Measurements from ENCODE around the gene SP5.
"Not testable (repeated sequence)": the region's sequence is repeated elsewhere in the genome, so short reads cannot be mapped to it uniquely, and the experiment has no call there.

Gene SP5

DNA sequence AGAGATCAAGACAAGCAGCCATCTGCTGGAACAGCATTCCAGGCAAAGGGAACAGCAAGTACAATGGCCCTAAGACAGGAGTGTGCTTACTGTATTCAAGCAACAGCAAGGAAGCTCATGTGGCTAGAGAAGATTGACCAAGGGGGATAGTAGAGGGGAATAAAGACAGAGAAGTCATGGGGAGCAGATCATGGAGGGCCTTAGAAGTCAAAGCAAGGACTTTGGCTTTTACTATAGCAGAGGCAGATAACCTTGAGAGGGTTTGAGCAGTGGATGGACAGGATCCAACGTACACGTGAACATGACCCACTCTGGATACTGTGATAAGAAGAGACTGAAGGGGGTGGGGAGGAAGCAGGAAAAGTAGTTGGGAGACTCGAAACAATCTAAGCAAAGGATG, 26.9 kb downstream of the SP5 start:
- no peak for ATAC-seq
- peaks cover 5% of the 10 kb centered on the region for H3K9me3 Mint-ChIP-seq
- H3K36me3 Mint-ChIP-seq, result no peaks in the 10 kb centered on the region
- H3K4me3 Mint-ChIP-seq, result no peak overlapping the region
- H3K4me1 Mint-ChIP-seq, result no peaks in the 10 kb centered on the region
- no peak overlapping the region for H3K27ac Mint-ChIP-seq
- peaks cover 10% of the 10 kb centered on the region for H3K27me3 Mint-ChIP-seq

DNA sequence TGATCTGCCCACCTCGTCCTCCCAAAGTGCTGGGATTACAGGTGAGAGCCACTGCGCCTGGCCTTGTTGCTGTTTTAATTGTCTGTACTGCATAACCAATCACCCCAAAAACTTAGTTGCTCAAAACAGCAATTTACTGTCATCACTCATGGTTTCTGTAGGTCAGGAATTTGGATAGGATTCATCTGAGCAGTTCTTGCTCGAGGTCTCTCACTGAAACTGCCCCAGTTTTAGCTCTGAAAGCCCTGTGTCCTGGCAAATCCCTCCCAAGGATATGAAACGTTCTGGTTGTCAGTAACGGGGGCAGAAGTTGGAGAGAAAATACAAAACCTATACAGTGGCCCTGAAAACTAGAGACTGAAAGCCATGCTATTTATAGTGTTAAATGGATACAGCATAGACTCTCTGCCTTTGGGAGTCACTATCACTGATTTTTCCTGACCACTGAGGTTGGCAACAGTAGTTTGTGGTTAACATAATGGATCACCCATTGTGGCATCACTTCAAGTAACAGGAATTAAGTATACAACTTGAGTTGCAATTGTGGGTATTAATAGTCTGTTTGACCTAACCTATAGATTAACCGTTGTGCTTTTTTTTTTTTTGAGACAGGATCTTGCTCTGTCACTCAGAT, 27.9 kb downstream of the SP5 start:
- peaks cover 18% of the 10 kb centered on the region for H3K27me3 Mint-ChIP-seq
- H3K36me3 Mint-ChIP-seq, result no peaks in the 10 kb centered on the region
- no peak overlapping the region for H3K27ac Mint-ChIP-seq
- H3K9me3 Mint-ChIP-seq, result no peaks in the 10 kb centered on the region
- H3K4me1 Mint-ChIP-seq, result no peaks in the 10 kb centered on the region
- ATAC-seq, result no peak
- H3K4me3 Mint-ChIP-seq, result no peak overlapping the region

GRCh38 chr2:170743530-170744239, 28.5 kb downstream of the SP5 start:
- no peak overlapping the region for H3K4me3 Mint-ChIP-seq
- H3K9me3 Mint-ChIP-seq, result no peaks in the 10 kb centered on the region
- H3K36me3 Mint-ChIP-seq, result no peaks in the 10 kb centered on the region
- no peak overlapping the region for H3K27ac Mint-ChIP-seq
- peaks cover 25% of the 10 kb centered on the region for H3K27me3 Mint-ChIP-seq
- no peak for ATAC-seq
- H3K4me1 Mint-ChIP-seq, result no peaks in the 10 kb centered on the region

DNA sequence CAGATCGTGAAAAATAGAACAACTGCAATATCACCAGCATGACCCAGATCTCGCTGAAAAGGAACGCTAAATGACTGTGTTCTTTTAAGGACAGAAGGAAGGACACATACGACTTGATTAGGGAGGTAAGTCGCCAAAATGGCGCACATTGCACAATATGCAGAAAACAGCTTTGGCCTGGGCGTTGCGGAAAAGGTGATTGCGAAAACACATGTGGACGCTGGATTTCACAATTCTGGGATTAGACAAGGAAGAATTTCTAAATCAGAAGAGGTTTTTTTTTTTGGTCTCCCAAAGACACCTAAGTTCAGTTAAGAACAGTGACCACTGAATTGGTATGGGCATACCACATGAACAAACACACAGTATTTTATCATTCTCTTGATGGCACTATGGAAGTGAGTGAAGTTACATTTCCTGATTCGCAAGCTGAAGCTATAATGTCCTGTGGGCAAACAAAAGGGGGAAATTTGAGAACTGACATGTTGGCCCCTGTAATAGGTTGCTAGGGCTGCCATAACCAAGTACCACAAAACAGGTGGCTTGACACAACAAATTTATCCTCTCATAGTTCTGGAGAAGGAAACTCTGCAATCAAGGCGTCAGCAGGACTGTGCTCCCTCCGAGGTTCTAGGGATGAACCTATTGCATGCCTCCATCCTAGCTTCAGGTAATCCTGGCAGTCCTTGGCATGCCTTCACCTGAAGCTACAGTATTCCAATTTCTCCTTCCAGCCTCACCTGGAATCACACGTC, 29.3 kb downstream of the SP5 start:
- Mint-ChIP-seq H3K36me3 (no peaks in the 10 kb centered on the region), H3K27ac (no peak overlapping the region), H3K9me3 (no peaks in the 10 kb centered on the region), H3K4me3 (no peak overlapping the region), H3K27me3 (peaks cover 33% of the 10 kb centered on the region), H3K4me1 (no peaks in the 10 kb centered on the region)
- ATAC-seq, result no peak

- Mint-ChIP-seq H3K27me3 (peaks cover 41% of the 10 kb centered on the region), H3K36me3 (no peaks in the 10 kb centered on the region), H3K4me3 (no peak overlapping the region), H3K4me1 (no peaks in the 10 kb centered on the region), H3K9me3 (no peaks in the 10 kb centered on the region), H3K27ac (no peak overlapping the region)
- no peak for ATAC-seq
These were observed 30.2 kb downstream of the SP5 start for GRCh38 chr2:170745305-170745704.

- no peak overlapping the region for H3K4me3 Mint-ChIP-seq
- no peak overlapping the region for H3K27ac Mint-ChIP-seq
- no peak for ATAC-seq
- H3K27me3 Mint-ChIP-seq, result peaks cover 59% of the 10 kb centered on the region
- H3K4me1 Mint-ChIP-seq, result no peaks in the 10 kb centered on the region
- H3K36me3 Mint-ChIP-seq, result no peaks in the 10 kb centered on the region
- no peaks in the 10 kb centered on the region for H3K9me3 Mint-ChIP-seq
These were observed 32.8 kb downstream of the SP5 start for GRCh38 chr2:170747921-170748320.

DNA sequence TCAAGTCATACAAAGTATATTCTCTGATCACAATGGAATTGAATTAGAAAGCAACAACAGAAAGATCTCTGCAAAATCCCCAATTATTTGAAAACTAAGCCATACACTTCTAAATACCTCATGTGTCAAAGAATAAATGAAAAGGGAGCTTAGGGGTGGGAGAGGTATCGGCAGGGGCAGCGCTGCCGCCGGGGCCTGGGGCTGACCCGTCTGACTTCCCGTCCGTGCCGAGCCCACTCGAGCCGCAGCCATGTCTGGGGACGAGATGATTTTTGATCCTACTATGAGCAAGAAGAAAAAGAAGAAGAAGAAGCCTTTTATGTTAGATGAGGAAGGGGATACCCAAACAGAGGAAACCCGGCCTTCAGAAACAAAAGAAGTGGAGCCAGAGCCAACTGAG, 36.4 kb downstream of the SP5 start:
- H3K9me3 Mint-ChIP-seq, H3K36me3 Mint-ChIP-seq, H3K4me3 Mint-ChIP-seq, H3K27ac Mint-ChIP-seq, H3K4me1 Mint-ChIP-seq: not testable (repeated sequence)
- H3K27me3 Mint-ChIP-seq, result peaks cover 55% of the 10 kb centered on the region
- ATAC-seq, result peak; percentile 58

GRCh38 chr2:170761572-170761971, 46.4 kb downstream of the SP5 start:
- H3K27me3 Mint-ChIP-seq, result peaks cover 23% of the 10 kb centered on the region
- ATAC-seq, result no peak

GRCh38 chr2:170762760-170763159, 47.6 kb downstream of the SP5 start:
- Mint-ChIP-seq H3K4me3 (no peak overlapping the region), H3K27ac (no peak overlapping the region), H3K36me3 (no peaks in the 10 kb centered on the region), H3K4me1 (no peaks in the 10 kb centered on the region), H3K9me3 (no peaks in the 10 kb centered on the region), H3K27me3 (peaks cover 23% of the 10 kb centered on the region)
- ATAC-seq, result no peak

More at GRCh38 chr2:170761572-170761971, 46.4 kb downstream of the SP5 start:
- H3K36me3 Mint-ChIP-seq, result no peaks in the 10 kb centered on the region
- H3K4me1 Mint-ChIP-seq, result no peaks in the 10 kb centered on the region
- no peak overlapping the region for H3K27ac Mint-ChIP-seq
- no peaks in the 10 kb centered on the region for H3K9me3 Mint-ChIP-seq
- no peak overlapping the region for H3K4me3 Mint-ChIP-seq

DNA sequence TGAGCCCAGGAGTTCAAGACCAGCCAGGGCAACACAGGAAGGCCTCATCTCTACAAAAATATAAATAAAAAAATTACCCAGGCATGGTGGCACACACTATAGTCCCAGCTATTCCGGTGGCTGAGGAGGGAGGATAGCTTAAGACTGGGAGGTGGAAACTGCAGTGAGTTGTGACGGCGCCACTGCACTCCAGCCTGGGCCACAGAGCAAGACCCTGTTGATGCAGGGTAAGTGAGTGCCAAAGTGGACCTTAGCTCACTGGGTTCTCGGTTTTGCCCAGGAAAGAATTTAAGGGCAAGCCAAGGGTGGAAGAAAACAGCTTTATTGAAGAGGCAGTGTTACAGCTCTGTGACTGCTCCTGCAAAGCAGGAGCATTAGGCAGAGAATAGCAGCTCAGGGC, 48.1 kb downstream of the SP5 start:
- no peak for ATAC-seq
- Mint-ChIP-seq H3K27ac (no peak overlapping the region), H3K36me3 (no peaks in the 10 kb centered on the region), H3K4me1 (no peaks in the 10 kb centered on the region), H3K4me3 (no peak overlapping the region), H3K27me3 (peaks cover 23% of the 10 kb centered on the region), H3K9me3 (no peaks in the 10 kb centered on the region)

DNA sequence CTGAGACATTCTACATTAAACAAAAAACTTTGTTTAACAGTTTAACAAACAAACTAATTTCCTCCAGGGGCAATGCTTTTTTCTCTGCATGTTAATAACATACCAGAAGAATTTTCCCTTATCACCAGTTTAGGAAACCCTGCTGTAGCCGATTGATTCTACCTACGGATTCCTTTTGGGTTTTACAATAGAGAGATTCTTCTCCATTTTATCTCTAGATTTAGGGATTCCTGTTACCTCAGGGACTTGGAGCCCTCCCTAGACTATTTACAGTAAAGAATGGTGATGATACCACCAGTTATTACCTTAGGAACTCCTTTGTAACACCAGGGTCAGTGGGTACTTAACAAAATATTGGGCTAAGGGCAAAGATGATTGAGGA, 49.7 kb downstream of the SP5 start:
- H3K4me3 Mint-ChIP-seq, result no peak overlapping the region
- H3K27me3 Mint-ChIP-seq, result peaks cover 23% of the 10 kb centered on the region
- H3K9me3 Mint-ChIP-seq, result no peaks in the 10 kb centered on the region
- H3K36me3 Mint-ChIP-seq, result no peaks in the 10 kb centered on the region
- no peak for ATAC-seq
- H3K4me1 Mint-ChIP-seq, result no peaks in the 10 kb centered on the region
- no peak overlapping the region for H3K27ac Mint-ChIP-seq

DNA sequence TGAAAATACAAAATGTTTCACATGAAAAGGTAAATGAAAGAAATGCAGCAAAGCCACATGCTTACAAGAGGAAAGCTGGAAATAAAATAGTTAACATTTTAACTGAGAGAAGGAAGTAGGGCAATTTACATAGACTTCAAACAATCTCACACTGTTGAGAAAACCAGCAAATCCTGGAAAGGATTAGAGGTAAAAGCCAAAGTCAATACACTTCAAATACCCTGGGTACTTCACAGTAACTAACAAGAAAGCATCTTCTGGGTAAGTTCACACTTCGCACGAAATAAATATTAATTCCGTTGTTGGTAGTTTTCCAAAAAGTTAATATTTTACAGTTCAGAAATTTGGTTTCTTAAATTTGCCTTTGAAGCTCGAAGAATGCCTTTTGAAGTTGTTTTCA, 51.6 kb downstream of the SP5 start:
- H3K4me1 Mint-ChIP-seq, result peaks cover 8% of the 10 kb centered on the region
- no peak overlapping the region for H3K27ac Mint-ChIP-seq
- H3K4me3 Mint-ChIP-seq, result no peak overlapping the region
- ATAC-seq, result no peak
- H3K36me3 Mint-ChIP-seq, result no peaks in the 10 kb centered on the region
- no peaks in the 10 kb centered on the region for H3K9me3 Mint-ChIP-seq
- H3K27me3 Mint-ChIP-seq, result peaks cover 40% of the 10 kb centered on the region

All from stimulated activated memory B cell treated with anti-CD40 and anti-IgM and Interleukin-4, amounts not matched to agents 10 μg/mL and 1 μg/mL and 100 μg/mL, for 72 hours (primary cell).